GM12891 (cell line): ENCODE measurements around the gene CBFA2T2.

Source experiments
- PAX5 ChIP-seq: IDR thresholded peaks from 2 replicates; pipeline ENCODE4 v1.6.1; 2011; ENCODE audit warnings: low read length, moderate library complexity, mild to moderate bottlenecking; ENCODE audit not compliant: insufficient read depth, severe bottlenecking
- POLR2A ChIP-seq: IDR thresholded peaks from 2 replicates; pipeline ENCODE4 v1.6.1; 2011; ENCODE audit warnings: low read depth, low read length, control low read depth
- POLR2AphosphoS5 ChIP-seq: IDR thresholded peaks from 2 replicates; pipeline ENCODE4 v1.6.1; 2011; ENCODE audit warnings: low read depth, low read length, control low read depth
- POU2F2 ChIP-seq: IDR thresholded peaks from 2 replicates; pipeline ENCODE4 v1.6.1; 2011; ENCODE audit warnings: low read depth, mild to moderate bottlenecking, control low read depth, low read length, moderate library complexity
- SPI1 ChIP-seq: IDR thresholded peaks from 2 replicates; pipeline ENCODE4 v1.6.1; 2011; ENCODE audit warnings: low read depth, low read length, control low read depth
- TAF1 ChIP-seq: IDR thresholded peaks from 2 replicates; pipeline ENCODE4 v1.6.1; 2011; ENCODE audit warnings: low read depth, low read length, control low read depth

DNA sequence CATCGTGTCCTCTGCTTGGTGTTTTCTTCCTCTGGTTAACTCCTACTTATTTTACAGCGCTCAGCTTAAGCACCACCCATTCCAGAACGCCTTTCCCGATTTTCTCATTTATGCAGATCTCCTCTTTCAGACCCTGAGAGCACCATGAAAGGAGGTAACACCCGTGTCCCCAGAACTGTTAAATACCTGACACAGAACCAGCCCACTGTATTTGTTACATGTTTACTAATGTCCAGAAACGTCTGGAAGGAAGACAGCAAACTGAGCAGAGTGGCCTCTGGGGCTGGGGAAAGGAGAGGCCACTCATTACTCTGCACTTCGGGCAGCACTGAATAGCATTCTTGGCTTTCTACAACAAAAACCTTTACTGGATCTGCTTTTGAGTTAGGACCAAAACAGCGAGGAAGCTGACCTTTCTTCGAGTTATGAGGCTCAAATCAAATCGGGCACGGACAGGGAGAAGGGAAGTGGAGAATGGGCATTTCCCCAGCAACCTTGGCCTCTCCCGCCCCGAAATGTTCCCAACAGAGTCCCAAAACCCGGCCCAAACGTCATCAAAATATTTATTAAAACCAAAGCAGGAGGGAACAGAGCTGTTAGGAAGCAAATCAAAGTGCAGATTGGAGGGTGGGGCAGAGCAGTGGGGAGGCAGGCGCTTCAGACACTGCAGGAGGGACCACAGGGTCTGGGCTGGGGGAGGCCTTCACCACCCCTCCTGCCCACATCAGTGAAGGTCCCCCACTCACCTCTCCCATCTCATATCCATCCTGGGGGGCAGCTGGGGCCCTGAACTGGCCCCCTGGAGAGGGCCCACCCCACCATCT is 185.5 kb downstream of the CBFA2T2 start:
- no peak for TF ChIP-seq POLR2A
- no peak for TF ChIP-seq POLR2AphosphoS5
- TF ChIP-seq SPI1 = no peak
- no peak for TF ChIP-seq TAF1
- TF ChIP-seq POU2F2 = no peak
- TF ChIP-seq PAX5 = no peak
